ENCODE results near the gene KCNAB1. TPM values are rescaled to one million over a fixed set of nuclear protein-coding genes. Genes with fewer than 3 reads are reported as not detected.

The KCNAB1 gene
- total and polyA plus RNA-seq, 4 donors: 0.16 to 2.4 (median 0.72) TPM

GRCh38 chr3:156305672-156306071 lies 185.3 kb downstream of the KCNAB1 start:
- Histone ChIP-seq H3K9ac (ENCODE audit: insufficient read depth in 1 of 2, low read length in 2 of 2) (no peak overlapping the region), H3K36me3 (ENCODE audit: control insufficient read depth in 4 of 4, insufficient read depth in 4 of 4, low read length in 4 of 4) (no peaks in the 10 kb centered on the region), H3K9me3 (ENCODE audit: control insufficient read depth in 4 of 4, insufficient read depth in 3 of 4, low read length in 3 of 4) (no peaks in the 10 kb centered on the region), H3K4me3 (no peak overlapping the region), H3K27me3 (ENCODE audit: control insufficient read depth in 3 of 3, insufficient read depth in 3 of 3, low read length in 2 of 3) (no peaks in the 10 kb centered on the region), H3K27ac (ENCODE audit: low read depth in 1 of 2, low read length in 1 of 2) (no peak overlapping the region), H3K4me1 (ENCODE audit: control insufficient read depth in 5 of 5, insufficient read depth in 5 of 5, low read length in 5 of 5) (peaks cover 0 to 3% (median 0%) of the 10 kb centered on the region in 5 donors)
- ATAC-seq (ENCODE audit: insufficient read depth, low FRiP score) (no peak), DNase-seq (no peak)
- whole genome bisulfite sequencing, 2 donors: 71 to 84% methylated on average over 1 of the region's 1 CpG
- TF ChIP-seq, protein P1, sequence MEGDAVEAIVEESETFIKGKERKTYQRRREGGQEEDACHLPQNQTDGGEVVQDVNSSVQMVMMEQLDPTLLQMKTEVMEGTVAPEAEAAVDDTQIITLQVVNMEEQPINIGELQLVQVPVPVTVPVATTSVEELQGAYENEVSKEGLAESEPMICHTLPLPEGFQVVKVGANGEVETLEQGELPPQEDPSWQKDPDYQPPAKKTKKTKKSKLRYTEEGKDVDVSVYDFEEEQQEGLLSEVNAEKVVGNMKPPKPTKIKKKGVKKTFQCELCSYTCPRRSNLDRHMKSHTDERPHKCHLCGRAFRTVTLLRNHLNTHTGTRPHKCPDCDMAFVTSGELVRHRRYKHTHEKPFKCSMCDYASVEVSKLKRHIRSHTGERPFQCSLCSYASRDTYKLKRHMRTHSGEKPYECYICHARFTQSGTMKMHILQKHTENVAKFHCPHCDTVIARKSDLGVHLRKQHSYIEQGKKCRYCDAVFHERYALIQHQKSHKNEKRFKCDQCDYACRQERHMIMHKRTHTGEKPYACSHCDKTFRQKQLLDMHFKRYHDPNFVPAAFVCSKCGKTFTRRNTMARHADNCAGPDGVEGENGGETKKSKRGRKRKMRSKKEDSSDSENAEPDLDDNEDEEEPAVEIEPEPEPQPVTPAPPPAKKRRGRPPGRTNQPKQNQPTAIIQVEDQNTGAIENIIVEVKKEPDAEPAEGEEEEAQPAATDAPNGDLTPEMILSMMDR (IDR thresholded peaks at IDR 0.05; ENCODE audit: control extremely low read depth, extremely low read depth): no peak

GRCh38 chr3:156307704-156308103 lies 187.3 kb downstream of the KCNAB1 start:
- H3K4me1 ChIP-seq (ENCODE audit: control insufficient read depth in 5 of 5, insufficient read depth in 5 of 5, low read length in 5 of 5): no peaks in the 10 kb centered on the region
- TF ChIP-seq, protein P1 (IDR thresholded peaks at IDR 0.05; ENCODE audit: control extremely low read depth, extremely low read depth): no peak
- 57 to 83% methylated on average over 4 of the region's 4 CpGs for WGBS, 2 donors
- peak; percentile 20 to 71 (median 47) for DNase-seq
- H3K9me3 ChIP-seq (ENCODE audit: control insufficient read depth in 4 of 4, insufficient read depth in 3 of 4, low read length in 3 of 4): peaks cover 0 to 2% (median 0%) of the 10 kb centered on the region in 4 donors
- H3K9ac ChIP-seq (ENCODE audit: insufficient read depth in 1 of 2, low read length in 2 of 2): no peak overlapping the region
- no peaks in the 10 kb centered on the region for H3K27me3 ChIP-seq (ENCODE audit: control insufficient read depth in 3 of 3, insufficient read depth in 3 of 3, low read length in 2 of 3)
- no peak overlapping the region for H3K27ac ChIP-seq (ENCODE audit: low read depth in 1 of 2, low read length in 1 of 2)
- no peaks in the 10 kb centered on the region for H3K36me3 ChIP-seq (ENCODE audit: control insufficient read depth in 4 of 4, insufficient read depth in 4 of 4, low read length in 4 of 4)
- no peak for ATAC-seq (ENCODE audit: insufficient read depth, low FRiP score)
- no peak overlapping the region for H3K4me3 ChIP-seq

- DNase-seq: no peak
- ATAC-seq (ENCODE audit: insufficient read depth, low FRiP score): no peak
- H3K27ac ChIP-seq (ENCODE audit: low read depth in 1 of 2, low read length in 1 of 2): no peak overlapping the region
- no peaks in the 10 kb centered on the region for H3K27me3 ChIP-seq (ENCODE audit: control insufficient read depth in 3 of 3, insufficient read depth in 3 of 3, low read length in 2 of 3)
- TF ChIP-seq, protein P1 (IDR thresholded peaks at IDR 0.05; ENCODE audit: control extremely low read depth, extremely low read depth): no peak
- 82 to 92% methylated on average over 4 of the region's 4 CpGs for WGBS, 2 donors
- H3K9me3 ChIP-seq (ENCODE audit: control insufficient read depth in 4 of 4, insufficient read depth in 3 of 4, low read length in 3 of 4): peaks cover 0 to 2% (median 0%) of the 10 kb centered on the region in 4 donors
- H3K36me3 ChIP-seq (ENCODE audit: control insufficient read depth in 4 of 4, insufficient read depth in 4 of 4, low read length in 4 of 4): no peaks in the 10 kb centered on the region
- no peak overlapping the region for H3K9ac ChIP-seq (ENCODE audit: insufficient read depth in 1 of 2, low read length in 2 of 2)
- no peaks in the 10 kb centered on the region for H3K4me1 ChIP-seq (ENCODE audit: control insufficient read depth in 5 of 5, insufficient read depth in 5 of 5, low read length in 5 of 5)
- H3K4me3 ChIP-seq: no peak overlapping the region
These were observed 191.1 kb downstream of the KCNAB1 start for GRCh38 chr3:156311431-156311830.

GRCh38 chr3:156311930-156312329 lies 191.6 kb downstream of the KCNAB1 start:
- no peaks in the 10 kb centered on the region for H3K4me1 ChIP-seq (ENCODE audit: control insufficient read depth in 5 of 5, insufficient read depth in 5 of 5, low read length in 5 of 5)
- H3K4me3 ChIP-seq: no peak overlapping the region
- no peak for DNase-seq
- peaks cover 0 to 2% (median 0%) of the 10 kb centered on the region in 4 donors for H3K9me3 ChIP-seq (ENCODE audit: control insufficient read depth in 4 of 4, insufficient read depth in 3 of 4, low read length in 3 of 4)
- H3K27me3 ChIP-seq (ENCODE audit: control insufficient read depth in 3 of 3, insufficient read depth in 3 of 3, low read length in 2 of 3): no peaks in the 10 kb centered on the region
- 70 to 83% methylated on average over 5 of the region's 5 CpGs for whole genome bisulfite sequencing, 2 donors
- H3K36me3 ChIP-seq (ENCODE audit: control insufficient read depth in 4 of 4, insufficient read depth in 4 of 4, low read length in 4 of 4): no peaks in the 10 kb centered on the region
- no peak overlapping the region for H3K27ac ChIP-seq (ENCODE audit: low read depth in 1 of 2, low read length in 1 of 2)
- no peak overlapping the region for H3K9ac ChIP-seq (ENCODE audit: insufficient read depth in 1 of 2, low read length in 2 of 2)
- ATAC-seq (ENCODE audit: insufficient read depth, low FRiP score): no peak
- TF ChIP-seq, protein P1 (IDR thresholded peaks at IDR 0.05; ENCODE audit: control extremely low read depth, extremely low read depth): no peak
